Activated naive CD8-positive, alpha-beta T cell (primary cell): ENCODE measurements around the gene TSACC.
"Not testable (repeated sequence)": the region's sequence is repeated elsewhere in the genome, so short reads cannot be mapped to it uniquely, and the experiment has no call there.

Experiments
- H3K27ac Mint-ChIP-seq: one replicate; pipeline ENCODE4 v1.8.0; 2021; ENCODE audit warnings: mixed read lengths
- H3K27me3 Mint-ChIP-seq: one replicate; pipeline ENCODE4 v1.8.0; 2021; ENCODE audit warnings: mixed read lengths
- H3K36me3 Mint-ChIP-seq: one replicate; pipeline ENCODE4 v1.8.0; 2021; ENCODE audit warnings: mixed read lengths
- H3K4me1 Mint-ChIP-seq: one replicate; pipeline ENCODE4 v1.8.0; 2021; ENCODE audit warnings: low read depth, mixed read lengths
- H3K4me3 Mint-ChIP-seq: one replicate; pipeline ENCODE4 v1.8.0; 2021; ENCODE audit warnings: mild to moderate bottlenecking, mixed read lengths
- H3K9me3 Mint-ChIP-seq: one replicate; pipeline ENCODE4 v1.8.0; 2021; ENCODE audit warnings: low read depth, mixed read lengths

TSACC gene

DNA sequence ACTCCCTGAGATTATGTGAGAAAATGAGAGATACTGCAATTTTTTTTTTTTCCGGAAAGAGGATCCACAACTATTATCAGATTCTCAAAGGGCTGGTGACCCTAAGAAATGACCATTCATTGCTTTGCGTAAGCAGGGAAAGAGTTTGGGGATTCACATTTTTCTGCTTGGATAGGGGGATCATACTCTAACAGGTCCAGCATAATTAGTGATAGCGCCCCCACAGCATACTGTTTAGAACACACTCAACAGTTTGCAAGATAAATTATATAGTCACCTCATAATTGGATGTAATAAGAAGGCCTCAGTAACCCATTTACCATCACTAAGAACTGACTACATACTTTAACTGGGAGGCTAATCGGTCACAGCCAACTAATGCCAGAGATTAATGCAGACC, 2.1 kb upstream of the TSACC start:
- no peaks in the 10 kb centered on the region for H3K9me3 Mint-ChIP-seq
- H3K36me3 Mint-ChIP-seq: peaks cover 18% of the 10 kb centered on the region
- peaks cover 27% of the 10 kb centered on the region for H3K4me1 Mint-ChIP-seq
- no peaks in the 10 kb centered on the region for H3K27me3 Mint-ChIP-seq
- peak overlapping the region; percentile 99 for H3K27ac Mint-ChIP-seq
- peak overlapping the region; percentile 99 for H3K4me3 Mint-ChIP-seq

DNA sequence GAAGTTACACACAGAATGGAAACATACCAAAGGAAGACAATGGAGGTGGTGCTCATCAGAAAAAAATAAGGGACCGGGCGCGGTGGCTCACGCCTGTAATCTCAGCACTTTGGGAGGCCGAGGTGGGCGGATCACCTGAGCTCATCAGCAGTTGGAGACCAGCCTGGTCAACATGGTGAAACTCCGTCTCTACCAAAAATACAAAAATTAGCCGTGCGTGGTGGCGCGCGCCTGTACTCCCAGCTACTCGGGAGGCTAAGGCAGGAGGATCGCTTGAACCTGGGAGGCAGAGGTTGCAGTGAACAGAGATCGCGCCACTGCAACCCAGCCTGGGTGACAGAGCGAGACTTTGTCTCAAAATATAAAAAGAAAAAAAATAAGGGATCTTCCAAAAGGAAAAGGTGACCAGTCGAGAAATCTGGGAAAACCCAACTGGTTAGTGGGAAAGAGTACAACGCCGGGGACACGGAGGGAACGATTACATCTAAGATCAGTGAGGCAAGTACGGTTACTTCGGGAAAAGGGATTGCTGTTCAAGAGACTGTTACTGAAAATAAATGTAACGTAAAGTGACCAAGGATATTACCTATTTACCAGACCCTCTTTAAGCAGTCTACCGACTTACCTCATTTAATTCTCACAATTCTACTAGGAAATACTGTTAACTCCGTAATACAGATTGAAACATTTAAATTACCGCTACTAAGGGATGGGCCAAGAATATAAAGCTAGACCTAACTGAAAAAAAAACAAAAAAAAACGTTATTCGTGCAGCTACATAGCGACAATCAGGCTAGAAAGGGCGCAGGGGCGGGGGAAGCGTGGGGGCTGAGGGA, 1.1 kb upstream of the TSACC start:
- Mint-ChIP-seq H3K27me3 (no peaks in the 10 kb centered on the region), H3K27ac (peak overlapping the region; percentile 99), H3K4me1 (peaks cover 27% of the 10 kb centered on the region), H3K4me3 (peak overlapping the region; percentile 99), H3K9me3 (no peaks in the 10 kb centered on the region), H3K36me3 (peaks cover 18% of the 10 kb centered on the region)

DNA sequence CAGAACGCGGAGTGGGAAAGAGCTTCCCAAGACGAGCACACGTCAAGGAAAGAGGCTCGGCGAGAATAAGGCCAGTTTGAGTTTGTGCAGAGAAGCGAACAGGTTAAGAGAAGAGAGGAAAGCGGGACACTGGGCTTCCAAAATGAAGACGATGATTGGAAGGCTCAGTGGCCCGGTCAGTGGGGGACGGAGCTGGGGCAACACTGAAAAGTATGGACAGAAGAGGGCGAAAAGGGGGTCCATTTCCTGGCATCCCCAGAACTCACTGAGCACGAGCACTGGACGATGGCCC, 492 bp upstream of the TSACC start:
- Mint-ChIP-seq H3K36me3 (peaks cover 16% of the 10 kb centered on the region), H3K4me3 (peak overlapping the region; percentile 99), H3K27me3 (no peaks in the 10 kb centered on the region), H3K9me3 (no peaks in the 10 kb centered on the region), H3K27ac (peak overlapping the region; percentile 99), H3K4me1 (peaks cover 27% of the 10 kb centered on the region)

GRCh38 chr1:156342166-156342955, 4.0 kb downstream of the TSACC start:
- Mint-ChIP-seq H3K27me3 (peaks cover 6% of the 10 kb centered on the region), H3K4me1 (peaks cover 2% of the 10 kb centered on the region), H3K4me3 (no peak overlapping the region), H3K36me3 (peaks cover 2% of the 10 kb centered on the region), H3K9me3 (no peaks in the 10 kb centered on the region), H3K27ac (no peak overlapping the region)

DNA sequence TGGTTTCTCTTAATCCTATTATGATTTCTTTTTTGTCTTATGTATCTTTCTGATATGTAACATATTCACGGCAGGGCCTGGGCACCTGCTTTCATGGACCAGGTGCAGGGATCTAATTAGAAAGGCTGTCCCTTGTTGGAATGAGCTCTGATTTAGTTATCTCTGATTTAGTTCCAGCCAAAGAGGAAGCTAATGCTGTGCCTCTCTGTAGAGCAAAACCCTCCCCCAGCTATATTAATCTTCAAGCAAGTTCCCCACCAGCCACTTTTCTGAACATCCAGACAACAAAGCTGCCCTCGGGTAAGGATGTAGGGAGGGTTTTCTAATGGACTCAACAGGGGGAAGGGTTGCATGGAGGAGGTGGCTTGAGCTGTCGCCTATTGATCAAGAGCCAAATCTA, 6.1 kb downstream of the TSACC start:
- H3K9me3 Mint-ChIP-seq: no peaks in the 10 kb centered on the region
- peaks cover 7% of the 10 kb centered on the region for H3K27me3 Mint-ChIP-seq
- no peaks in the 10 kb centered on the region for H3K4me1 Mint-ChIP-seq
- no peak overlapping the region for H3K4me3 Mint-ChIP-seq
- H3K27ac Mint-ChIP-seq: no peak overlapping the region
- no peaks in the 10 kb centered on the region for H3K36me3 Mint-ChIP-seq

DNA sequence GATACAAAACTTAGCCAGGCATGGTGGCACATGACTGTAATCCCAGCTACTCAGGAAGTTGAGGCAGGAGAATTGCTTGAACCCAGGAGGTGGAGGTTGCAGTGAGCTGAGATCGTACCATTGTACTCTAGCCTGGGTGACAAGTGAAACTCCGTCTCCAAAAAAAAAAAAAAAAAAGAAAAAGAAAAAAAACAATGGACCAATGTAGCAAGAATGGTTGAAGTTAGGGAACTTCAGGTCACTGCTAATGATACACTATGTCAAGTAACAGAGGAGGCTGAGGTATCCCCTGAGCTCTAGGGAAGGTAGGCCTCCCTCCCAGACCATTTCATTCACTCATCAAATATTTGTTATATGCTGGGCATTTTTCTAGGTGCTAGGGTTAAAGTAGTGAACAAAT, 7.7 kb downstream of the TSACC start:
- not testable (repeated sequence) for H3K27me3 Mint-ChIP-seq, H3K4me1 Mint-ChIP-seq, H3K36me3 Mint-ChIP-seq, H3K4me3 Mint-ChIP-seq, H3K9me3 Mint-ChIP-seq, H3K27ac Mint-ChIP-seq

DNA sequence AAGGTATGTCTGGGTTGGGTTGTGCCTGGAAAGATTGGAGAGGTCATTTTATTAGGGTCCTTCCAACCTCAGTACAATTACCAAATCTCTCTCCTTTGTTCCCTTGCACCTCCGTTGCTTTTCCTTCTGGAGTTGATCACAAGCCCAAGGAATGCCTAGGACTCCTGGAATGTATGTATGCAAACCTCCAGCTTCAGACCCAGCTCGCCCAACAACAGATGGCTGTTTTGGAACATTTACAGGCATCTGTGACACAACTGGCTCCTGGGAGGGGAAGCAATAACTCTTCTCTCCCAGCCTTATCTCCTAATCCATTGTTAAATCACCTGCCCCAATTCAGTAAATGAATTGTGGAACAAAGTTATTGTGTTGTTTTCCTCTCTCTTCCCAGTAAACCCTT, 8.3 kb downstream of the TSACC start:
- peaks cover 7% of the 10 kb centered on the region for H3K27me3 Mint-ChIP-seq
- no peaks in the 10 kb centered on the region for H3K9me3 Mint-ChIP-seq
- no peak overlapping the region for H3K4me3 Mint-ChIP-seq
- no peaks in the 10 kb centered on the region for H3K36me3 Mint-ChIP-seq
- no peak overlapping the region for H3K27ac Mint-ChIP-seq
- H3K4me1 Mint-ChIP-seq: no peaks in the 10 kb centered on the region

GRCh38 chr1:156347331-156347730, 9.0 kb downstream of the TSACC start:
- no peaks in the 10 kb centered on the region for H3K9me3 Mint-ChIP-seq

GRCh38 chr1:156352481-156352880, 14.2 kb downstream of the TSACC start:
- H3K9me3 Mint-ChIP-seq, H3K27me3 Mint-ChIP-seq, H3K36me3 Mint-ChIP-seq, H3K4me3 Mint-ChIP-seq, H3K27ac Mint-ChIP-seq, H3K4me1 Mint-ChIP-seq: not testable (repeated sequence)

More at GRCh38 chr1:156347331-156347730, 9.0 kb downstream of the TSACC start:
- Mint-ChIP-seq H3K27me3 (peaks cover 7% of the 10 kb centered on the region), H3K4me3 (no peak overlapping the region), H3K27ac (no peak overlapping the region), H3K36me3 (no peaks in the 10 kb centered on the region), H3K4me1 (no peaks in the 10 kb centered on the region)

- no peaks in the 10 kb centered on the region for H3K36me3 Mint-ChIP-seq
- no peaks in the 10 kb centered on the region for H3K4me1 Mint-ChIP-seq
- H3K4me3 Mint-ChIP-seq: no peak overlapping the region
- no peak overlapping the region for H3K27ac Mint-ChIP-seq
- H3K9me3 Mint-ChIP-seq: no peaks in the 10 kb centered on the region
- peaks cover 14% of the 10 kb centered on the region for H3K27me3 Mint-ChIP-seq
Measured at GRCh38 chr1:156356262-156356874, 18.0 kb downstream of the TSACC start.

DNA sequence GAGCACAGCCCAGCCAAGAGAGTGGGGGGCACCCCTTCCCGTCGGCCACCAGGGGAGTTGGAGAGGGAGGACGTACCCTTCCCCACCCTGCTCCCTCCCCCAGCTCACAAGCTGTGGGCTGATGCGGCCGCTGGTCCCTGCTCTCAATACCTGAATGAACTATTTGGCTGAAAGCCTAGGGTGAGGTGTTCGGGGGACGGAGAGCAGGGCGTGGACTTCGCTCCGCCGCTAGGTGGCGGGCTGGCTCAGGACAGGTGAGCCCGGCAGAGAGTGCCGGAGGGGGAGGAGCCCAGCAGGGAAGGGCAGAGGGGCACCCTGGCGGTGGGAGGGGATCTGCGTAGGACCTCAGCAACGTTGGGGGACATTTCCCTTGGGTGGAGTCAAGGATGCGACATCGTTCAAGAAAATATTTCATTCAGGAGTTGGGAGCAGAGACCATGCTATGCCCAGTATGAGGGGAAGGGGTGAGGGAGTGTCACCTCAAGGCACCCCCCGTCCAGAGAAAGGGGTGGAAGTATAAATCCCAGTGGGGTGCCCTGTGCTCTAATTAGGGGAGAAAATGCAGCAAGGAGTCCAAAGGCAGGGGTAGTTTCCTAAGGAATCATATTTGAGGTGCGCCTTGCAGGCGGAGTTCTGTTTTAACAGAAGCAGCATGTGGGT, 18.7 kb downstream of the TSACC start:
- Mint-ChIP-seq H3K4me1 (no peaks in the 10 kb centered on the region), H3K36me3 (no peaks in the 10 kb centered on the region), H3K4me3 (no peak overlapping the region), H3K27ac (no peak overlapping the region), H3K27me3 (peaks cover 14% of the 10 kb centered on the region), H3K9me3 (no peaks in the 10 kb centered on the region)

- Mint-ChIP-seq H3K27ac (no peak overlapping the region), H3K4me1 (no peaks in the 10 kb centered on the region), H3K9me3 (no peaks in the 10 kb centered on the region), H3K4me3 (no peak overlapping the region), H3K36me3 (no peaks in the 10 kb centered on the region), H3K27me3 (peaks cover 14% of the 10 kb centered on the region)
Measured at GRCh38 chr1:156357977-156358376, 19.7 kb downstream of the TSACC start.

DNA sequence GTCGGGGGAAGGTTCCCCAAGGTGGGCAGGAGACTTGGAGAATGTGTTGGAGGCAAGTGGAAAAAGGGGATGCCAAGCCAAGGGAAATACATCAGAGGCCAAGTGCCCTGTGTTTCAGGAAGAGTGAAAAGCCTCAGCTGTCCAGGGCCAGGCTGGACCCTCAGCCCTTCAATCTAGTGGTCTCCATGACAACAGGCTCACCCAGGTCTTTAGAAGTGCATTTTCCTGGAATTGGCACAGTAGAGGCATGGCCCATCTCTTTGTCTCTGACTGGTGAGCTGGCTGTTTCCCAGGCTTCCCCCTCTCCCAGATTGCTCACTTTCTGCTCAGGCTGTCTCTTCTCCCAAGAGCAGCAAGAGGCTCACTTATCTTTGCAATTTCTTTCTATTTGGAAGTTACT, 20.3 kb downstream of the TSACC start:
- Mint-ChIP-seq H3K27me3 (peaks cover 14% of the 10 kb centered on the region), H3K4me1 (no peaks in the 10 kb centered on the region), H3K36me3 (no peaks in the 10 kb centered on the region), H3K4me3 (no peak overlapping the region), H3K9me3 (no peaks in the 10 kb centered on the region), H3K27ac (no peak overlapping the region)

GRCh38 chr1:156359249-156359648, 20.9 kb downstream of the TSACC start:
- H3K27me3 Mint-ChIP-seq: peaks cover 18% of the 10 kb centered on the region
- no peaks in the 10 kb centered on the region for H3K4me1 Mint-ChIP-seq

GRCh38 chr1:156359973-156360372, 21.6 kb downstream of the TSACC start:
- Mint-ChIP-seq H3K4me1 (no peaks in the 10 kb centered on the region), H3K36me3 (no peaks in the 10 kb centered on the region), H3K27ac (no peak overlapping the region), H3K9me3 (no peaks in the 10 kb centered on the region), H3K27me3 (peaks cover 20% of the 10 kb centered on the region), H3K4me3 (no peak overlapping the region)

More at GRCh38 chr1:156359249-156359648, 20.9 kb downstream of the TSACC start:
- Mint-ChIP-seq H3K27ac (no peak overlapping the region), H3K4me3 (no peak overlapping the region), H3K36me3 (no peaks in the 10 kb centered on the region), H3K9me3 (no peaks in the 10 kb centered on the region)
